Measurements from ENCODE around the gene ARMC12.

GRCh38 chr6:35727935-35728682, 8.7 kb upstream of the ARMC12 start:
- TF ChIP-seq CTCF (IDR thresholded peaks at IDR 0.05) (no peak), EZH2phosphoT487 (IDR thresholded peaks at IDR 0.05) (no peak), EZH2 (IDR thresholded peaks at IDR 0.05) (no peak)

Measured in neural progenitor cell (in vitro differentiated cells).